ENCODE data around the gene PARD6A.

- TF ChIP-seq EZH2 (IDR thresholded peaks at IDR 0.05; ENCODE audit: low read length, missing control alignments) (no peak), CTCF (conservative IDR thresholded peaks at IDR 0.05 in 1 of 2, IDR thresholded peaks at IDR 0.05 in 1 of 2; ENCODE audit: low read depth in 1 of 2, low read length in 2 of 2) (no peak)
Measured at GRCh38 chr16:67628216-67628615, 32.5 kb upstream of the PARD6A start.

Data from fibroblast of lung (primary cell).